GM12878 (cell line): Measurements from ENCODE around the gene MATN1. TPM values are rescaled to one million over a fixed set of nuclear protein-coding genes. Genes with fewer than 3 reads are reported as not detected.

Experiments used
- ATAC-seq: fragments of 200-7000 bp; cut with Tn5 transposase; 3 replicates; pipeline ENCODE4 v1.9.1; 2020; ENCODE audit warnings: mild to moderate bottlenecking, moderate library complexity
- BruUV-seq: library from RNA; stranded (reverse); fragments of 400-500 nt; replicated peaks from 2 replicates; lab custom pipeline; 2021; lab: Mats Ljungman, UMichigan
- CTCF ChIA-PET: fragments of 300-600 bp; sonication (Branson Sonifier 250); formaldehyde crosslinking; extraction: SDS; loops from one replicate; lab custom pipeline; 2021; ENCODE audit warnings: inconsistent platforms; lab: Yijun Ruan, JAX
- POLR2A ChIA-PET: fragments of 350-600 bp; formaldehyde crosslinking; extraction: SDS; loops from one replicate; lab custom pipeline; 2021; ENCODE audit warnings: inconsistent platforms; lab: Charles Lee
- RAD21 ChIA-PET: fragments of 300-600 bp; sonication (Branson Sonifier 250); formaldehyde crosslinking; loops from one replicate; lab custom pipeline; 2023; ENCODE audit warnings: antibody characterized with exemption; ENCODE audit not compliant: unreplicated experiment; lab: Charles Lee
- SMC1A ChIA-PET: fragments of 300-600 bp; sonication (Branson Sonifier 250); formaldehyde crosslinking; loops from one replicate; lab custom pipeline; 2023; ENCODE audit not compliant: unreplicated experiment, uncharacterized antibody; lab: Charles Lee
- DNase-seq: peaks from one replicate; pipeline ENCODE4 v3.0.0-alpha.2; 2011; ENCODE audit warnings: low read depth, low spot score
- FAIRE-seq: peaks from 3 replicates; lab custom pipeline; 2011; peaks lifted over from hg19 to GRCh38; lab: Jason Lieb, UNC
- H2AFZ ChIP-seq: 2 replicates; pipeline ENCODE4 v1.6.0; 2011; ENCODE audit warnings: low read depth, low read length, control low read depth; ENCODE audit not compliant: control insufficient read depth
- H3K27ac ChIP-seq: 2 replicates; pipeline ENCODE4 v1.5.1; 2011; ENCODE audit warnings: control low read depth; ENCODE audit not compliant: control insufficient read depth, insufficient read depth
- H3K27me3 ChIP-seq, 2 experiments: replicated peaks in 1 of 2; 2 replicates each; pipeline versions ENCODE4 v1.6.0 to v1.6.1; 2011; ENCODE audit warnings: low read length in 1 of 2; ENCODE audit not compliant: control insufficient read depth in 2 of 2, insufficient read depth in 2 of 2
- H3K36me3 ChIP-seq, 2 experiments: 2 replicates each; pipeline ENCODE4 v1.5.1; 2011; ENCODE audit warnings: low read length in 1 of 2; ENCODE audit not compliant: control insufficient read depth in 2 of 2, insufficient read depth in 2 of 2
- H3K4me1 ChIP-seq: 2 replicates; pipeline ENCODE4 v1.6.1; 2011; ENCODE audit warnings: mild to moderate bottlenecking, low read length, moderate library complexity, mixed read lengths; ENCODE audit not compliant: control insufficient read depth, insufficient read depth
- H3K4me2 ChIP-seq: 2 replicates; pipeline ENCODE4 v1.6.0; 2011; ENCODE audit warnings: control low read depth; ENCODE audit not compliant: control insufficient read depth, insufficient read depth
- H3K4me3 ChIP-seq: fragments of 200-600 bp; sonication (generic); 2 replicates; pipeline ENCODE4 v1.5.1; 2016
- H3K79me2 ChIP-seq: 2 replicates; pipeline ENCODE4 v1.6.0; 2011; ENCODE audit warnings: low read length; ENCODE audit not compliant: control insufficient read depth, insufficient read depth
- H3K9ac ChIP-seq: 2 replicates; pipeline ENCODE4 v1.8.0; 2011; ENCODE audit warnings: low read length, control low read depth, mixed read lengths; ENCODE audit not compliant: control insufficient read depth, insufficient read depth
- H3K9me3 ChIP-seq: replicated peaks from 3 replicates; pipeline ENCODE4 v1.5.1; 2011; ENCODE audit warnings: mild to moderate bottlenecking, low read length; ENCODE audit not compliant: control insufficient read depth, insufficient read depth
- H4K20me1 ChIP-seq: 2 replicates; pipeline ENCODE4 v1.6.0; 2011; ENCODE audit not compliant: control insufficient read depth, insufficient read depth
- BRCA1 ChIP-seq: IDR thresholded peaks from 2 replicates; pipeline ENCODE4 v1.6.1; 2011; ENCODE audit warnings: low read depth, low read length, improper control_type of control experiment
- CREB1 ChIP-seq: IDR thresholded peaks from 2 replicates; pipeline ENCODE4 v1.6.1; 2012; ENCODE audit warnings: low read depth, mild to moderate bottlenecking, inconsistent platforms
- DPF2 ChIP-seq: fragments of 450-650 bp; IDR thresholded peaks from 2 replicates; pipeline ENCODE4 v1.6.1; 2017; ENCODE audit warnings: mild to moderate bottlenecking
- HDGF ChIP-seq: fragments of 450-650 bp; IDR thresholded peaks from 2 replicates; pipeline ENCODE4 v1.6.1; 2016; ENCODE audit warnings: antibody characterized with exemption
- WRNIP1 ChIP-seq: IDR thresholded peaks from 2 replicates; pipeline ENCODE4 v1.6.1; 2011; ENCODE audit warnings: low read depth, low read length, improper control_type of control experiment, borderline replicate concordance
- WGBS: methylation state at CpG from one replicate; pipeline ENCODE4 v1.1.6; 2016; ENCODE audit warnings: low lambda C conversion rate; ENCODE audit not compliant: insufficient replicate concordance, insufficient coverage; ENCODE audit errors: missing lambda C conversion rate; 5-methylcytosine and 5-hydroxymethylcytosine counted together
- in situ Hi-C: fragments of 300-500 bp; cut with MboI; formaldehyde crosslinking; loops from 9 replicates; pipeline ENCODE4 v1.14.3; 2018; ENCODE audit warnings: mixed read lengths
- intact Hi-C: fragments of 100-400 bp; cut with micrococcal nuclease; formaldehyde crosslinking; loops from one replicate; pipeline ENCODE4 v1.14.2; 2022; ENCODE audit not compliant: unreplicated experiment
- polyA plus RNA-seq, 11 experiments: library from polyadenylated mRNA; depleted of rRNA in 4 of 11; unstranded in 6 of 11; stranded (reverse) in 5 of 11; fragments of >200 nt; fragmentation: Nextera tagmentation in 4 of 11; fragmentation: Illumina TruSeq in 1 of 11; extraction: Ambion mirVana in 4 of 11; extraction: Trizol in 1 of 11; gene quantifications; 1 replicate in 1 of 11; 2 replicates in 10 of 11; pipeline versions ENCODE4 v1.2.1 to v1.2.3, GENCODE V29; 2011 to 2016; ENCODE audit warnings: inconsistent platforms in 2 of 11, missing spikeins in 2 of 11, low read depth in 1 of 11
- total RNA-seq, 4 experiments: library from RNA; depleted of rRNA in 3 of 4; stranded (reverse); fragments of >200 nt in 3 of 4; fragmentation: Illumina TruSeq in 1 of 4; extraction: Trizol in 1 of 4; gene quantifications; 2 replicates each; pipeline versions ENCODE4 v1.2.1 to v1.2.3, GENCODE V29; 2013 to 2021
- TF ChIP-seq, protein P1 (sequence below): fragments of 450-650 bp; IDR thresholded peaks from 2 replicates; pipeline ENCODE4 v1.6.1; 2018; ENCODE audit warnings: mild to moderate bottlenecking, low read depth, moderate library complexity; ENCODE audit not compliant: partially characterized antibody

Gene MATN1
- total and polyA plus RNA-seq, 10 of the 15 experiments (the other 5 are each of a cell fraction or from before 2014, with no cell fraction given): 0.04 to 0.50 (median 0.10) TPM; not detected in 1

- no peaks in the 10 kb centered on the region for H4K20me1 ChIP-seq
- peaks cover 37% of the 10 kb centered on the region for H3K79me2 ChIP-seq
- 0 out of 2 replicates have a peak overlapping the region, but pooled peaks have one; percentile 28 for H3K4me2 ChIP-seq
- POLR2A ChIA-PET: interaction anchor here (1.2 to 20.6 kb wide), 2 partner anchors 18 to 41 kb away, joined by 5 to 741 read pairs; partner anchors contain the start of gene MATN1
- FAIRE-seq: no peak
- RAD21 ChIA-PET: interaction anchor here (1.7 to 17.1 kb wide), 4 partner anchors 14 to 46 kb away, joined by 4 to 462 read pairs (median 103); no protein-coding TSS in a partner anchor
- in situ Hi-C loops: no loop called here
- H2AFZ ChIP-seq: no peak overlapping the region
- intact Hi-C loops: loop anchor here (2.0 kb wide), 1 partner anchor 16 kb away; no protein-coding TSS in a partner anchor
- WGBS: 71% methylated on average over 5 of the region's 5 CpGs
- SMC1A ChIA-PET: interaction anchor here (16.4 to 24.8 kb wide), 3 partner anchors 16 to 36 kb away, joined by 248 to 556 read pairs (median 440); partner anchors contain the start of gene MATN1
- no peaks in the 10 kb centered on the region for H3K9me3 ChIP-seq
- no peak for TF ChIP-seq DPF2
- no peak for TF ChIP-seq WRNIP1
- TF ChIP-seq HDGF: no peak
- no peak for TF ChIP-seq CREB1
- TF ChIP-seq, protein P1, sequence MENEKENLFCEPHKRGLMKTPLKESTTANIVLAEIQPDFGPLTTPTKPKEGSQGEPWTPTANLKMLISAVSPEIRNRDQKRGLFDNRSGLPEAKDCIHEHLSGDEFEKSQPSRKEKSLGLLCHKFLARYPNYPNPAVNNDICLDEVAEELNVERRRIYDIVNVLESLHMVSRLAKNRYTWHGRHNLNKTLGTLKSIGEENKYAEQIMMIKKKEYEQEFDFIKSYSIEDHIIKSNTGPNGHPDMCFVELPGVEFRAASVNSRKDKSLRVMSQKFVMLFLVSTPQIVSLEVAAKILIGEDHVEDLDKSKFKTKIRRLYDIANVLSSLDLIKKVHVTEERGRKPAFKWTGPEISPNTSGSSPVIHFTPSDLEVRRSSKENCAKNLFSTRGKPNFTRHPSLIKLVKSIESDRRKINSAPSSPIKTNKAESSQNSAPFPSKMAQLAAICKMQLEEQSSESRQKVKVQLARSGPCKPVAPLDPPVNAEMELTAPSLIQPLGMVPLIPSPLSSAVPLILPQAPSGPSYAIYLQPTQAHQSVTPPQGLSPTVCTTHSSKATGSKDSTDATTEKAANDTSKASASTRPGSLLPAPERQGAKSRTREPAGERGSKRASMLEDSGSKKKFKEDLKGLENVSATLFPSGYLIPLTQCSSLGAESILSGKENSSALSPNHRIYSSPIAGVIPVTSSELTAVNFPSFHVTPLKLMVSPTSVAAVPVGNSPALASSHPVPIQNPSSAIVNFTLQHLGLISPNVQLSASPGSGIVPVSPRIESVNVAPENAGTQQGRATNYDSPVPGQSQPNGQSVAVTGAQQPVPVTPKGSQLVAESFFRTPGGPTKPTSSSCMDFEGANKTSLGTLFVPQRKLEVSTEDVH: no peak
- no peak for TF ChIP-seq BRCA1
- TF ChIP-seq, all 136 proteins: peak for 0
- H3K27me3 ChIP-seq: no peaks in the 10 kb centered on the region
- no peaks in the 10 kb centered on the region for H3K36me3 ChIP-seq
- no peak for ATAC-seq
- no peak overlapping the region for H3K4me3 ChIP-seq
- H3K27ac ChIP-seq: peak overlapping the region; percentile 87
- BruUV-seq: no TSS peak
- H3K4me1 ChIP-seq: peaks cover 82% of the 10 kb centered on the region
- 0 out of 2 replicates have a peak overlapping the region, but pooled peaks have one; percentile 49 for H3K9ac ChIP-seq
- no peak for DNase-seq
- CTCF ChIA-PET: interaction anchor here (2.7 to 7.0 kb wide), 3 partner anchors 15 to 46 kb away, joined by 19 to 47 read pairs (median 24); no protein-coding TSS in a partner anchor
These were observed 41.0 kb upstream of the MATN1 start for GRCh38 chr1:30764396-30764795.
